ENCODE results near the gene CLCN7. TPM values are rescaled to one million over a fixed set of nuclear protein-coding genes. Genes with fewer than 3 reads are reported as not detected.
A peak's percentile ranks its signal among the peaks of the same experiment; 100 is the strongest.

CLCN7 gene
- total and polyA plus RNA-seq, 9 of the 15 experiments (the other 6 are each of a cell fraction or from before 2014, with no cell fraction given), result 0.06 to 126 (median 18.7) TPM

- TF ChIP-seq, protein P1, sequence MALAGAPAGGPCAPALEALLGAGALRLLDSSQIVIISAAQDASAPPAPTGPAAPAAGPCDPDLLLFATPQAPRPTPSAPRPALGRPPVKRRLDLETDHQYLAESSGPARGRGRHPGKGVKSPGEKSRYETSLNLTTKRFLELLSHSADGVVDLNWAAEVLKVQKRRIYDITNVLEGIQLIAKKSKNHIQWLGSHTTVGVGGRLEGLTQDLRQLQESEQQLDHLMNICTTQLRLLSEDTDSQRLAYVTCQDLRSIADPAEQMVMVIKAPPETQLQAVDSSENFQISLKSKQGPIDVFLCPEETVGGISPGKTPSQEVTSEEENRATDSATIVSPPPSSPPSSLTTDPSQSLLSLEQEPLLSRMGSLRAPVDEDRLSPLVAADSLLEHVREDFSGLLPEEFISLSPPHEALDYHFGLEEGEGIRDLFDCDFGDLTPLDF (CRISPR knock-in tag; IDR thresholded peaks at IDR 0.05), result no peak
- no peak; the same call in 1 of the 2 replicates for TF ChIP-seq ETV5 (CRISPR knock-in tag; IDR thresholded peaks at IDR 0.05; ENCODE audit: low read depth)
- TF ChIP-seq IRF2 (CRISPR knock-in tag; IDR thresholded peaks at IDR 0.05), result no peak
- TF ChIP-seq CBFB (CRISPR knock-in tag; IDR thresholded peaks at IDR 0.05), result no peak
- 0 out of 2 replicates have a peak, but pooled peaks have one; percentile 11 for TF ChIP-seq GTF2A2 (tag; IDR thresholded peaks at IDR 0.05)
- TF ChIP-seq, protein P2, sequence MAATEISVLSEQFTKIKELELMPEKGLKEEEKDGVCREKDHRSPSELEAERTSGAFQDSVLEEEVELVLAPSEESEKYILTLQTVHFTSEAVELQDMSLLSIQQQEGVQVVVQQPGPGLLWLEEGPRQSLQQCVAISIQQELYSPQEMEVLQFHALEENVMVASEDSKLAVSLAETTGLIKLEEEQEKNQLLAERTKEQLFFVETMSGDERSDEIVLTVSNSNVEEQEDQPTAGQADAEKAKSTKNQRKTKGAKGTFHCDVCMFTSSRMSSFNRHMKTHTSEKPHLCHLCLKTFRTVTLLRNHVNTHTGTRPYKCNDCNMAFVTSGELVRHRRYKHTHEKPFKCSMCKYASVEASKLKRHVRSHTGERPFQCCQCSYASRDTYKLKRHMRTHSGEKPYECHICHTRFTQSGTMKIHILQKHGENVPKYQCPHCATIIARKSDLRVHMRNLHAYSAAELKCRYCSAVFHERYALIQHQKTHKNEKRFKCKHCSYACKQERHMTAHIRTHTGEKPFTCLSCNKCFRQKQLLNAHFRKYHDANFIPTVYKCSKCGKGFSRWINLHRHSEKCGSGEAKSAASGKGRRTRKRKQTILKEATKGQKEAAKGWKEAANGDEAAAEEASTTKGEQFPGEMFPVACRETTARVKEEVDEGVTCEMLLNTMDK (IDR thresholded peaks at IDR 0.05; ENCODE audit: borderline replicate concordance, insufficient read depth, low read depth, low read length, poor library complexity, severe bottlenecking), result no peak
- TF ChIP-seq ZFP36 (IDR thresholded peaks at IDR 0.05; ENCODE audit: low read depth, low read length, partially characterized antibody), result no peak
- TF ChIP-seq ZNF583 (CRISPR knock-in tag; IDR thresholded peaks at IDR 0.05), result peak; percentile 64; the same call in 1 of the 2 replicates
- TF ChIP-seq NR2F6 (CRISPR knock-in tag; IDR thresholded peaks at IDR 0.05), result no peak
- no peak for TF ChIP-seq TBP (optimal IDR thresholded peaks at IDR 0.05; ENCODE audit: low read depth, low read length)
- no peak for TF ChIP-seq UBTF (IDR thresholded peaks at IDR 0.05; ENCODE audit: borderline replicate concordance in 1 of 2, low read depth in 2 of 2, low read length in 2 of 2)
- TF ChIP-seq MYC (IDR thresholded peaks at IDR 0.05; ENCODE audit: low read depth, low read length), result peak; percentile 95
- TF ChIP-seq MYC (CRISPR knock-in tag; IDR thresholded peaks at IDR 0.05; ENCODE audit: borderline replicate concordance, low read depth), result peak; percentile 86; the same call in 1 of the 2 replicates
- no peak for TF ChIP-seq ZNF3 (CRISPR knock-in tag; IDR thresholded peaks at IDR 0.05)
- no peak for TF ChIP-seq ZNF398 (CRISPR knock-in tag; IDR thresholded peaks at IDR 0.05)
- no peak for TF ChIP-seq ZNF384 (IDR thresholded peaks at IDR 0.05; ENCODE audit: low read depth, low read length)
- TF ChIP-seq POLR3A (IDR thresholded peaks at IDR 0.05; ENCODE audit: borderline replicate concordance, extremely low read depth, insufficient read depth, insufficient read length), result no peak
Observed at GRCh38 chr16:1492923-1493745, 18.3 kb upstream of the CLCN7 start, which contains the start of gene TELO2 (continued).

Data from K562 (cell line).